HEK293T (cell line): ENCODE results near the gene BTBD3.

Source experiments
- ARNT ChIP-seq: fragments of 450-650 bp; IDR thresholded peaks from 2 replicates; pipeline ENCODE4 v1.6.1; 2017; ENCODE audit warnings: mild to moderate bottlenecking
- CTBP1 ChIP-seq: fragments of 450-650 bp; IDR thresholded peaks from 2 replicates; pipeline ENCODE4 v1.6.1; 2016; ENCODE audit warnings: borderline replicate concordance
- FOXK2 ChIP-seq: fragments of 450-650 bp; IDR thresholded peaks from 2 replicates; pipeline ENCODE4 v1.6.1; 2016; ENCODE audit warnings: mild to moderate bottlenecking
- FOXM1 ChIP-seq: fragments of 450-650 bp; IDR thresholded peaks from 2 replicates; pipeline ENCODE4 v1.6.1; 2017; ENCODE audit warnings: mild to moderate bottlenecking, borderline replicate concordance
- HDGF ChIP-seq: fragments of 450-650 bp; IDR thresholded peaks from 2 replicates; pipeline ENCODE4 v1.6.1; 2017; ENCODE audit warnings: antibody characterized with exemption, borderline replicate concordance
- SP1 ChIP-seq: fragments of 450-650 bp; IDR thresholded peaks from 2 replicates; pipeline ENCODE4 v1.6.1; 2017
- TARDBP ChIP-seq: fragments of 450-650 bp; IDR thresholded peaks from 2 replicates; pipeline ENCODE4 v1.6.1; 2016

GRCh38 chr20:11901127-11901526, 16.6 kb upstream of the BTBD3 start:
- TF ChIP-seq FOXM1 (no peak), TARDBP (no peak), HDGF (no peak), CTBP1 (no peak), ARNT (no peak), SP1 (no peak), FOXK2 (no peak)
